ENCODE measurements around the gene ZNF791. TPM values are rescaled to one million over a fixed set of nuclear protein-coding genes. Genes with fewer than 3 reads are reported as not detected.

ZNF791 gene
- 13.7 and 15.4 TPM in 2 replicates for total RNA-seq

GRCh38 chr19:12610540-12611360, at the start of gene ZNF791, which contains the start of gene ZNF490:
ZNF791 (plus strand) TSS chr19:12610920; CDS start chr19:12611080, 160 bp downstream.
ZNF490 (minus strand) TSS chr19:12610813; CDS start chr19:12610680, 133 bp downstream.

DNA sequence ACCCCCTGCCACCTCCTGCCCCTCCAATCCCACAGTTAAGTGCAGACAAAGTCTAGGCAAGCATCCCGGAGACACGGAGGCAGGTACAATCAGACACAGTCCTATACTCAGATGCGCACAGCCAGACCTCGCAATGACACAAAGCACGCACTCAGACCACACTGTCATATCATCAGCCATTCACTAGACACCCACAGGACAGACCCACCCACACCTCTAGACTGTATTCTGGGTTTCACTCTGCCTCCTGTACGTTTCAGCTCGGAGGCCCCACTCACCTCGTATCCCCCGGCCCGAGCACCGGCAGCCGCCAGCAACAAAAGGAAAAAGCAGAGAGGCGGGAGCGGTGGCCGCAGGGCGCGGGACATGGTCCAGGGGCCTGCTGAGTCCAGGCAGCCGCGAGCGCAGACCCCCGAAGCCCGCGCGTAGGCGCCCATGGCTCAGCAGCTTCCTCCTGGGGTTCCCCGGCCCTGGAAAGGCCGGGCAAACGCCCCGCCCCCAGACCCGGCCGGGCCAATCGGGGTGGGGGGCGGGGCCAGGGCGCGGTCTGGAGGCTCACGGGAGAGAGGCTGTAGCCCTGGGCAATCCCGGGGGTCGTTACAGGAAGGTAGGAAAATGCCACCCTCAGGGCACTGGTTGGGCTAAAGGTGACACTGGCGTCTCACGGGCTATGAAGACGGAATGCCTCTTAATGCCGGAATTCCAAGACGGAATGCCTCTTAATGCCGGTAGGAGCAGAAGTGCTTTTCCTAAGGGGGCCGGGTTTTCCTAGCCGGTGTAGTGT, 55.7 kb downstream of the ZNF791 start, which contains the start of the genes MAN2B1 and WDR83:
MAN2B1 (minus strand) TSS at position 478 of the 784 bp plus-strand sequence; CDS start at position 437, 41 bp downstream.
WDR83 (plus strand) TSS at position 543 of the 784 bp plus-strand sequence. CDS start 2,984 bp downstream, outside the sequence.

GRCh38 chr19:12681074-12681987, 70.6 kb downstream of the ZNF791 start, which contains the start of gene DHPS:
DHPS (minus strand) TSS chr19:12681880; CDS start chr19:12681766, 114 bp downstream.

Other genes with a start within 250 kb of the ZNF791 start
- 2.4 and 3.5 TPM in 2 replicates for gene ZNF442, start 245.2 kb upstream of the ZNF791 start, total RNA-seq
- gene ZNF799, start 209.6 kb upstream of the ZNF791 start, total RNA-seq: 2.2 and 2.5 TPM in 2 replicates
- gene ZNF443, start 169.9 kb upstream of the ZNF791 start, total RNA-seq: 1.5 and 2.0 TPM in 2 replicates
- 2.3 and 3.5 TPM in 2 replicates for gene ZNF709, start 126.1 kb upstream of the ZNF791 start, total RNA-seq
- gene ZNF564, start 59.4 kb upstream of the ZNF791 start, total RNA-seq: 7.4 and 8.5 TPM in 2 replicates
- 7.3 and 9.6 TPM in 2 replicates for gene ZNF490, start 107 bp upstream of the ZNF791 start, total RNA-seq
- gene MAN2B1, start 55.8 kb downstream of the ZNF791 start, total RNA-seq: 60.0 and 60.9 TPM in 2 replicates
- 8.8 and 9.8 TPM in 2 replicates for gene WDR83, start 55.9 kb downstream of the ZNF791 start, total RNA-seq
- gene DHPS, start 71.0 kb downstream of the ZNF791 start, total RNA-seq: 58.8 and 66.5 TPM in 2 replicates
- gene GNG14, start 77.1 kb downstream of the ZNF791 start, total RNA-seq: not detected in 2 replicates
- gene FBXW9, start 85.7 kb downstream of the ZNF791 start, total RNA-seq: 5.5 and 6.4 TPM in 2 replicates
- gene TNPO2, start 113.0 kb downstream of the ZNF791 start, total RNA-seq: 50.6 and 71.6 TPM in 2 replicates
- gene TRIR, start 123.8 kb downstream of the ZNF791 start, total RNA-seq: 78.1 and 93.8 TPM in 2 replicates
- 61.8 and 67.5 TPM in 2 replicates for gene GET3, start 126.6 kb downstream of the ZNF791 start, total RNA-seq
- not detected in 2 replicates for gene BEST2, start 140.9 kb downstream of the ZNF791 start, total RNA-seq
- gene HOOK2, start 164.6 kb downstream of the ZNF791 start, total RNA-seq: 18.5 and 26.7 TPM in 2 replicates
- gene JUNB, start 180.6 kb downstream of the ZNF791 start, total RNA-seq: 77.3 and 101 TPM in 2 replicates
- gene PRDX2, start 190.9 kb downstream of the ZNF791 start, total RNA-seq: 188 and 217 TPM in 2 replicates
- 0.13 TPM in 1 of 2 replicates, not detected in the other for gene THSD8, start 191.1 kb downstream of the ZNF791 start, total RNA-seq
- gene RNASEH2A, start 195.7 kb downstream of the ZNF791 start, total RNA-seq: 8.8 and 9.9 TPM in 2 replicates
- not detected in 2 replicates for gene RTBDN, start 223.7 kb downstream of the ZNF791 start, total RNA-seq
- gene MAST1, start 227.6 kb downstream of the ZNF791 start, total RNA-seq: 0.07 and 0.36 TPM in 2 replicates